ENCODE measurements around the gene ADRB2.

- no peak for TF ChIP-seq CTCF (IDR thresholded peaks at IDR 0.05)
- no peak for TF ChIP-seq POLR2A (IDR thresholded peaks at IDR 0.05)
Observed at GRCh38 chr5:148792744-148793143, 33.7 kb upstream of the ADRB2 start.
